GM20431 (cell line): ENCODE data around the gene PTPRN2.
"Not testable (repeated sequence)": the region's sequence is repeated elsewhere in the genome, so short reads cannot be mapped to it uniquely, and the experiment has no call there.

Experiments
- in situ Hi-C: fragments of 300-500 bp; cut with MseI, MboI; formaldehyde crosslinking; loops from one replicate; pipeline ENCODE4 v1.15.0; 2020; ENCODE audit warnings: low sequenced_read_pairs; ENCODE audit not compliant: unreplicated experiment

The PTPRN2 gene

GRCh38 chr7:158536871-158537515 lies 50.6 kb downstream of the PTPRN2 start:
- in situ Hi-C loops = no loop called here

DNA sequence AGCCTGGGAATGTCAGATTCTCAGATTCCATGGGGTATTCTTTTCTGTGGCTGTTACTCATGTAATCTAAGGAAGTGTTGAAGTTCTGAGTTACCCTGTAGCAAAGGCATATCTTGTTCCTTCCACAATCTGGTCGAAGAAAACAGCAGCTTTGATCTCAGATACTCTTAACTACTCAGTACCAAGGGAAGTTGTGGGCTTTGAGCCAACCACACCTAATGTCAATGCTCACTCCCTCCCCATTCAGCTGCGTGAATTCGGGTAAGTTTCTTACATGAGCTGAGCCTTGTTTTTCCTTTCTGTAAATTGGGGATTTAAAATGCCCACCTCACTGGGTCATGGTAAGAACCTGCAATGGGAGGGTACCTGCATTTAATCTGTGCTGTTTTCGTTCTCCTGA lies 52.5 kb downstream of the PTPRN2 start:
- in situ Hi-C loops = no loop called here

GRCh38 chr7:158534598-158534997 lies 53.0 kb downstream of the PTPRN2 start:
- in situ Hi-C loops = no loop called here

DNA sequence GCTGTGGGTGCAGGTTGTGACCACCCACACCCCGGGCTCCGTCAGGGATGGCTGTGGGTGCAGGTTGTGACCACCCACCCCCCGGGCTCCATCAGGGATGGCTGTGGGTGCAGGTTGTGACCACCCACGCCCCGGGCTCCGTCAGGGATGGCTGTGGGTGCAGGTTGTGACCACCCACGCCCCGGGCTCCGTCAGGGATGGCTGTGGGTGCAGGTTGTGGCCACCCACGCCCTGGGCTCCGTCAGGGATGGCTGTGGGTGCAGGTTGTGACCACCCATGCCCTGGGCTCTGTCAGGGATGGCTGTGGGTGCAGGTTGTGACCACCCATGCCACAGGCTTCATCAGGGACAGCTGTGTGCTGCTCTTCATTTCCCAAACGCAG lies 53.5 kb downstream of the PTPRN2 start:
- in situ Hi-C loops = not testable (repeated sequence)

- in situ Hi-C loops = no loop called here
Measured at GRCh38 chr7:158533386-158534133, 54.1 kb downstream of the PTPRN2 start.

- in situ Hi-C loops = no loop called here
Measured at GRCh38 chr7:158532093-158532627, 55.5 kb downstream of the PTPRN2 start.

GRCh38 chr7:158531661-158532060 lies 56.0 kb downstream of the PTPRN2 start:
- in situ Hi-C loops = no loop called here

DNA sequence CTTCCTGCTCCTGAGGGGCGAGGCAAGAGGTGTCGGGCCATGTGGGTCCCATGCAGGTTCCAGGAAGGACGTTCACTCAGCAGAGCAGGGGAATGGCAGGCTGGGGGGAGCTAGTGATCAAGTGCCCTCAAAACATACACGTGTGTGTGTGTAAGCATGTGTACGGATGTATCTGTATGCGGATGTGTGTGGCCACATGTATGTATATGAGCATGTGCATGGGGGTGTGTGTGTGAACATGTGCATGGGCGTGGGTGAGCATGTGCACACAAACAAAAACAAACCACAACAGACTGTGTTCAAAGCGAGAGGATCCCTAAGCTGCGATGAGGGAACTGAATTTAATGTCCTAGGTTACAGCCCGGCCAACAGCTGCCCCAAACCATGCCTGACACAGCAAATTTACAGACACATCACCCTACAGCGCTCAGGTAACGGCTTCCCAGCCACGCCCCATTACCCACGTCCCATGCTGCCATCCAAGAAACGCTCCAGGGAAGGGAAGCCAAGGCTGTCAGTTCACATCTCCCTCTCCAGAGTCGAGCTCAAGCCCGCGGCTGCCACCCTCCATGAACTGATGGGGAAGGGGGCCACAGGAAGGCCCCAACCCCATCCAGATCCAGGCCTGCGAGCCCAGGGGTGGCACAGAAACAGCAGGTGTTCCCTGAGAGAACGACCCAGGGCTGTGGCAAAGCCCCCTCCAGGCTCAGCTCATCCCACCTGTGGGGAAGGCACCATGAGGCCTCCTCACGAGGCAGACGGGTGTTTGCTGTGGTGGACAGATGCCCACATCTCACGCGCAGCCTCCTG lies 56.6 kb downstream of the PTPRN2 start:
- in situ Hi-C loops = no loop called here

DNA sequence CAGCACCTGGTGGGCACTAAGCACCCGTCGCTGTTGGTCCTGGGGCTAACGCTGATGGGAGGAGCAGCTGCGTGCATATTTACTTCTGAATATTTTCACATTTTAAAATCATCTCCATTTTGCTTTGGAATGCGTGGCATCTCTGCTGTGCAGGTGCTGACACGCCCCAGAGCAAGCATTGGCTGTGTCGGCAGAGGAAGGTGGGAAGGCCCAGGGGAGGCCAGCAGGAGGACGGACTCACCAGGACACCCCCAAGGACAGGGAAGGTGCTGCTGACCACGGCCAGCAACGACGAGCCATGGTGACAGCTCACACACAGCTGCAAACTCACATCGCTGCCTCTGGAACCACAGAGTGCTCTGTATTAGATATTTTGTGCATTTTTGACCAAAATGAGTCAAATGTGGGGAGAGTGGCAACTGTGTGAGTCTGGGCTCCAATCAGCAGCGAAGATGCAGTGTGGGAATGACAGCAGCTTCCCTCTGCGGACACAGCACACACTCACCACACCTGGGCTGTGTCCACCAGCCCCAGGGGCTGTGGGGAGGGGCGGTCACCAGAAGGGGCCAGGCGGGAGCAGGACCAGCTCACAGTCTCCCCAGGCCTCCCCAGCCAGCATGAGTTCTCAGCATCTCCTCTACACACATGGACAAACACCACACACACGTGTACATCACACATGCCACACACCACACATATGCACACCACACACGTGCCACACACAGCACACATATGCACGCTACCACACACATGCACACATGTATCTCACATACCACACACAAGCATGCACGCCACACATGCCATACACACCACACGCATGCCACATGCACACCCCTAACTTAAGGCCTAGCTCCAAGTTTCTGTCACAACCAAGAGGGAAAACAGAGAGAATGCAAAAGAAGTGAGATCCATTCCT lies 58.2 kb downstream of the PTPRN2 start:
- in situ Hi-C loops = no loop called here

DNA sequence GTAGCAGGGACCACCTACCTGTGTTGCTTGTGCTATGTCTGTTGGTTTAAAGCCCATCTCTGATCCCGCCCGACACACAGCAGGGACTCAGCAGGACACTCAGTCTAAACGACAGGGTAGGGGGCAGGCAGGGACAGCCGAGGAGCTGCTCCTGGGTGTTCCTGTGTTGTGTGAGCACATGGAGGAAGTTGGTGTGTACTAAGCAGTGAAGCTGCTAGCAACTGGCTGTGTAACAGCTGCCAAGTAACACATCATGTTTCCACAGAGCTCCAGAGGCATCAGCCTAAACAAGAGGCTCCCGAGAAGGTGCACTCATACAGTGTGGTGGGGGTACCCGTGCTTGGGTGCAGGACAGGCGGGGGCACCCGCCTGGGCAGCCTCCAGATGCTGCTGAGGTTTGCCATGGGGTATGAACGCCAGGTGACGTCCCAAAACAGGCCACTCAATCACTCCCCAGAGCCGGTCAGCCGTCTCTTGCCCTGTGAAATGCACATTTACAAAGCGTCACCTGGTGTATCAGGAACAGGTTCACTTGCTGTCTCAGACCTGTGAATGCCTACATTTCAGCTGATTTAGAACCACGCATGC lies 59.6 kb downstream of the PTPRN2 start:
- in situ Hi-C loops = no loop called here

GRCh38 chr7:158527495-158527894 lies 60.1 kb downstream of the PTPRN2 start:
- in situ Hi-C loops = no loop called here

GRCh38 chr7:158527038-158527437 lies 60.6 kb downstream of the PTPRN2 start:
- in situ Hi-C loops = no loop called here

GRCh38 chr7:158526531-158526930 lies 61.1 kb downstream of the PTPRN2 start:
- in situ Hi-C loops = no loop called here

- in situ Hi-C loops = no loop called here
Measured at GRCh38 chr7:158525648-158526484, 61.8 kb downstream of the PTPRN2 start.

DNA sequence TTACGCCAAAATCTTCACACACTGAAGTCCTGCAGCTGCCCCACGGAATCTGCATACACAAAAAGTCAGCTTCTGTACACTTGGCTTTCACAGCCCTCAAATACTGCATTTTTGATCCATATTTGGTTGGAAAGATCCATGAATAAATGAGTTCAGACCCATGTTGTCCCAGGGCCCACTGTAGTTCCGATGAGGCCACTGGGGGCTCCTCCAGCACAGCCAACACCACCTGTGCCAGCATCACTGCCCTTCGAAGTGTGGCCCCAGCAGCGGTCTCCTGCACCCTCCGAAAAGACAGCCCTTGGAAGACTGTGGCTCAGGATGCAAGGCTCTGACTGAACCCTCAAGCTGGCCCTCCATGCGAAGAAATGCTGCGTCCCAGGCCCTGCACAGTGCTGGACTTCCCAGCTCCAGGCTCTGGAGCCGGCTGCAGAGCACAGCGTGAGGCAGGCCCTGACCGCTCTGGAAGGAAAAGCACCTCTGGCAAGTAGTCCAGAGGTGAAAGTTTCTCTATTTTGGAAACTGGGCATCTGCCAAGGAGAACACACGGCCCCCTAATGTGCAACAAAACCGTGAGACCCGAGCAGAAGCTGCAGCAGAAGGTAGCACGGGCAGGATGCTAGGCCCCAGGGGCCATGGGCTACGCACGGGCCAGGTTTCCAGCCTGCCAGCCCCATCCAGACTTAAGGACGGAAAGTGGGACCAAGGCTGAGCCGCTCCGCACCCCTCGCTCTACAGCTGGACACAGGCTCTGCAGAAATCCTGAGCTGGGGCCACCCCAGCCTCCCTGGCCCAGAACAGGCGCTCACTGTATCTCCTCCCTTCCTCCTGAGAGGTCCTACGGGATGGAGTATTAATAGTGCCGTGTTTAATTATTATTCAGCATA lies 62.6 kb downstream of the PTPRN2 start:
- in situ Hi-C loops = no loop called here

DNA sequence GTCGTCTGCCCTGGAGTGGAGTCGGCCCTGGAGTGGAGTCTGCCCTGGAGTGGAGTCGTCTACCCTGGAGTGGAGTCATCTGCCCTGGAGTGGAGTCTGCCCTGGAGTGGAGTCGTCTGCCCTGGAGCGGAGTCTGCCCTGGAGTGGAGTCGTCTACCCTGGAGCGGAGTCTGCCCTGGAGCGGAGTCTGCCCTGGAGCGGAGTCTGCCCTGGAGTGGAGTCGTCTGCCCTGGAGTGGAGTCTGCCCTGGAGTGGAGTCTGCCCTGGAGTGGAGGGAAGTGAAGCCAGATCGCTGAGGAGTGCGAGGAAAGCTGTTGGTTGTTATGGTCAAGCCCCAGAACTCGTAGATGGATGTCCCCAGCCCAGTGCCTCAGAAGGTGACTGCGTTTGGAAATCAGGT lies 63.3 kb downstream of the PTPRN2 start:
- in situ Hi-C loops = not testable (repeated sequence)

- in situ Hi-C loops = not testable (repeated sequence)
Measured at GRCh38 chr7:158523877-158524276, 63.7 kb downstream of the PTPRN2 start.
